Activated CD4-positive, alpha-beta memory T cell treated with anti-CD3 and anti-CD28 coated beads, Interleukin-2, amount 10 ng/mL, durations not matched to agents 7 days and 5 days (primary cell): ENCODE data around the gene PHIP. TPM values are rescaled to one million over a fixed set of nuclear protein-coding genes. Genes with fewer than 3 reads are reported as not detected.
"Not testable (repeated sequence)": the region's sequence is repeated elsewhere in the genome, so short reads cannot be mapped to it uniquely, and the experiment has no call there.

ENCODE experiments used
- CTCF ChIA-PET: fragments of 350-600 bp; sonication (Branson Sonifier 250); formaldehyde crosslinking; loops from one replicate; lab custom pipeline; 2021; ENCODE audit warnings: antibody characterized with exemption, inconsistent platforms; lab: Charles Lee
- POLR2A ChIA-PET: fragments of 350-600 bp; sonication (Branson Sonifier 250); formaldehyde crosslinking; loops from one replicate; lab custom pipeline; 2021; ENCODE audit warnings: antibody characterized with exemption; lab: Charles Lee
- DNase-seq: peaks from one replicate; pipeline ENCODE4 v3.0.0-alpha.2; 2020
- H3K27ac Mint-ChIP-seq: one replicate; pipeline ENCODE4 v1.8.0; 2021; ENCODE audit warnings: mild to moderate bottlenecking, mixed read lengths
- H3K27me3 Mint-ChIP-seq: one replicate; pipeline ENCODE4 v1.8.0; 2021; ENCODE audit warnings: mixed read lengths
- H3K36me3 Mint-ChIP-seq: one replicate; pipeline ENCODE4 v1.8.0; 2021; ENCODE audit warnings: low read depth, mixed read lengths
- H3K4me1 Mint-ChIP-seq: one replicate; pipeline ENCODE4 v1.8.0; 2021; ENCODE audit warnings: mixed read lengths
- H3K4me3 Mint-ChIP-seq: one replicate; pipeline ENCODE4 v1.8.0; 2021; ENCODE audit warnings: mild to moderate bottlenecking, mixed read lengths
- H3K9me3 Mint-ChIP-seq: one replicate; pipeline ENCODE4 v1.8.0; 2021; ENCODE audit warnings: mixed read lengths
- total RNA-seq, 2 experiments: library from RNA; stranded (reverse); gene quantifications; one replicate each; pipeline ENCODE4 v1.2.3, GENCODE V29; 2021

Gene PHIP
- total RNA-seq: 10 to 100 TPM; 31.8 to 34.0 TPM

- peak within 1 kb of the TSS; percentile 98 for H3K27ac Mint-ChIP-seq
- peak within 1 kb of the TSS; percentile 84 for H3K4me3 Mint-ChIP-seq
- ChIA-PET POLR2A (interaction anchor here (0.7 to 4.3 kb wide), 26 partner anchors 9 to 1087 kb away, joined by 3 to 30 read pairs (median 6); partner anchors contain the start of genes BCKDHB, HMGN3, IRAK1BP1 and LCA5), CTCF (interaction anchor here (1.0 to 1.3 kb wide), 3 partner anchors 9 to 164 kb away, joined by 3 to 4 read pairs (median 3); no protein-coding TSS in a partner anchor)
- DNase-seq: peak; percentile 92
- peaks cover 44% of the 10 kb centered on the region for H3K4me1 Mint-ChIP-seq
- peaks cover 20% of the 10 kb centered on the region for H3K36me3 Mint-ChIP-seq
- H3K27me3 Mint-ChIP-seq: peaks cover 8% of the 10 kb centered on the region
- H3K9me3 Mint-ChIP-seq: no peaks in the 10 kb centered on the region
These were observed at the start of gene PHIP for GRCh38 chr6:79078075-79078969. Gene PHIP (minus strand): TSS chr6:79078254. CDS start chr6:79078068, 186 bp downstream.

- ChIA-PET CTCF (no interaction called here), POLR2A (no interaction called here)
- Mint-ChIP-seq H3K36me3 (no peaks in the 10 kb centered on the region), H3K27ac (no peak overlapping the region), H3K4me3 (no peak overlapping the region), H3K9me3 (no peaks in the 10 kb centered on the region), H3K27me3 (peaks cover 14% of the 10 kb centered on the region), H3K4me1 (no peaks in the 10 kb centered on the region)
- DNase-seq: no peak
These were observed 49.6 kb upstream of the PHIP start for GRCh38 chr6:79127660-79128059.

GRCh38 chr6:79119217-79119616 lies 41.2 kb upstream of the PHIP start:
- CTCF ChIA-PET: no interaction called here
- Mint-ChIP-seq H3K4me1 (peaks cover 5% of the 10 kb centered on the region), H3K27me3 (peaks cover 13% of the 10 kb centered on the region), H3K27ac (no peak overlapping the region), H3K9me3 (no peaks in the 10 kb centered on the region), H3K36me3 (no peaks in the 10 kb centered on the region), H3K4me3 (no peak overlapping the region)
- no peak for DNase-seq
- POLR2A ChIA-PET: interaction anchor here (1.1 kb wide), 1 partner anchor 42 kb away, joined by 3 read pairs; the partner anchor contains the start of gene PHIP

GRCh38 chr6:79117752-79118151 lies 39.7 kb upstream of the PHIP start:
- H3K36me3 Mint-ChIP-seq: no peaks in the 10 kb centered on the region
- no peak overlapping the region for H3K4me3 Mint-ChIP-seq
- H3K9me3 Mint-ChIP-seq: no peaks in the 10 kb centered on the region
- H3K4me1 Mint-ChIP-seq: peaks cover 5% of the 10 kb centered on the region
- DNase-seq: no peak
- ChIA-PET POLR2A (no interaction called here), CTCF (no interaction called here)
- peaks cover 13% of the 10 kb centered on the region for H3K27me3 Mint-ChIP-seq
- H3K27ac Mint-ChIP-seq: no peak overlapping the region

- Mint-ChIP-seq H3K4me3 (no peak overlapping the region), H3K4me1 (peaks cover 5% of the 10 kb centered on the region), H3K36me3 (no peaks in the 10 kb centered on the region), H3K27me3 (peaks cover 13% of the 10 kb centered on the region), H3K27ac (no peak overlapping the region), H3K9me3 (no peaks in the 10 kb centered on the region)
- ChIA-PET CTCF (no interaction called here), POLR2A (no interaction called here)
- DNase-seq: no peak
These were observed 37.6 kb upstream of the PHIP start for GRCh38 chr6:79115553-79116182.

GRCh38 chr6:79111549-79111948 lies 33.5 kb upstream of the PHIP start:
- H3K4me3 Mint-ChIP-seq: no peak overlapping the region
- H3K36me3 Mint-ChIP-seq: no peaks in the 10 kb centered on the region
- ChIA-PET POLR2A (no interaction called here), CTCF (no interaction called here)
- H3K27ac Mint-ChIP-seq: no peak overlapping the region
- no peaks in the 10 kb centered on the region for H3K9me3 Mint-ChIP-seq
- peaks cover 1% of the 10 kb centered on the region for H3K4me1 Mint-ChIP-seq
- H3K27me3 Mint-ChIP-seq: peaks cover 2% of the 10 kb centered on the region
- no peak for DNase-seq

GRCh38 chr6:79101164-79101563 lies 23.1 kb upstream of the PHIP start:
- Mint-ChIP-seq H3K27me3 (peaks cover 8% of the 10 kb centered on the region), H3K4me1 (no peaks in the 10 kb centered on the region), H3K9me3 (peaks cover 4% of the 10 kb centered on the region), H3K27ac (no peak overlapping the region), H3K4me3 (no peak overlapping the region), H3K36me3 (no peaks in the 10 kb centered on the region)
- DNase-seq: no peak
- ChIA-PET CTCF (no interaction called here), POLR2A (no interaction called here)

GRCh38 chr6:79100304-79100703 lies 22.2 kb upstream of the PHIP start:
- POLR2A ChIA-PET: no interaction called here
- H3K27ac Mint-ChIP-seq: no peak overlapping the region
- H3K27me3 Mint-ChIP-seq: peaks cover 4% of the 10 kb centered on the region
- no peak overlapping the region for H3K4me3 Mint-ChIP-seq
- H3K36me3 Mint-ChIP-seq: no peaks in the 10 kb centered on the region
- no peaks in the 10 kb centered on the region for H3K4me1 Mint-ChIP-seq
- DNase-seq: no peak
- CTCF ChIA-PET: interaction anchor here (1.0 kb wide), 1 partner anchor 23 kb away, joined by 3 read pairs; no protein-coding TSS in a partner anchor
- peaks cover 4% of the 10 kb centered on the region for H3K9me3 Mint-ChIP-seq

GRCh38 chr6:79094938-79095337 lies 16.9 kb upstream of the PHIP start:
- CTCF ChIA-PET: no interaction called here
- peaks cover 13% of the 10 kb centered on the region for H3K27me3 Mint-ChIP-seq
- H3K27ac Mint-ChIP-seq: no peak overlapping the region
- H3K36me3 Mint-ChIP-seq: no peaks in the 10 kb centered on the region
- no peaks in the 10 kb centered on the region for H3K9me3 Mint-ChIP-seq
- H3K4me3 Mint-ChIP-seq: no peak overlapping the region
- peaks cover 1% of the 10 kb centered on the region for H3K4me1 Mint-ChIP-seq
- DNase-seq: no peak
- POLR2A ChIA-PET: interaction anchor here (1.4 kb wide), 1 partner anchor 17 kb away, joined by 5 read pairs; the partner anchor contains the start of gene PHIP

- CTCF ChIA-PET, H3K9me3 Mint-ChIP-seq, H3K4me3 Mint-ChIP-seq, H3K27ac Mint-ChIP-seq, H3K36me3 Mint-ChIP-seq, POLR2A ChIA-PET, H3K4me1 Mint-ChIP-seq, DNase-seq: not testable (repeated sequence)
- H3K27me3 Mint-ChIP-seq: peaks cover 17% of the 10 kb centered on the region
These were observed 13.7 kb upstream of the PHIP start for GRCh38 chr6:79091801-79092200.

GRCh38 chr6:79089552-79090404 lies 11.7 kb upstream of the PHIP start:
- Mint-ChIP-seq H3K4me3 (no peak overlapping the region), H3K27me3 (peaks cover 15% of the 10 kb centered on the region), H3K4me1 (no peaks in the 10 kb centered on the region), H3K27ac (no peak overlapping the region), H3K36me3 (no peaks in the 10 kb centered on the region), H3K9me3 (no peaks in the 10 kb centered on the region)
- DNase-seq: no peak
- ChIA-PET POLR2A (no interaction called here), CTCF (no interaction called here)

GRCh38 chr6:79084693-79085092 lies 6.6 kb upstream of the PHIP start:
- Mint-ChIP-seq H3K27ac (no peak overlapping the region), H3K36me3 (no peaks in the 10 kb centered on the region), H3K9me3 (no peaks in the 10 kb centered on the region), H3K27me3 (peaks cover 23% of the 10 kb centered on the region), H3K4me3 (no peak overlapping the region), H3K4me1 (peaks cover 12% of the 10 kb centered on the region)
- ChIA-PET CTCF (no interaction called here), POLR2A (no interaction called here)
- DNase-seq: no peak
